ENCODE measurements around the gene MAN1A2.

- TF ChIP-seq CTCF (IDR thresholded peaks at IDR 0.05; ENCODE audit: low read length), result no peak
- no peak for TF ChIP-seq EZH2 (optimal IDR thresholded peaks at IDR 0.05; ENCODE audit: low read depth, low read length)
- no peak for TF ChIP-seq EZH2phosphoT487 (IDR thresholded peaks at IDR 0.05; ENCODE audit: low read length)
These were observed 179.2 kb downstream of the MAN1A2 start for GRCh38 chr1:117546467-117546866.

Data from MM.1S (cell line).